AML-193 (cell line): ENCODE measurements around the gene ATP6V0D1.

Source experiments
- DNase-seq, 2 experiments: peaks; one replicate each; lab custom pipeline; 2025; lab: John Stamatoyannopoulos, UW

The ATP6V0D1 gene

GRCh38 chr16:67445441-67445912 is 35.5 kb downstream of the ATP6V0D1 start:
- no peak for DNase-seq

GRCh38 chr16:67445126-67445426 is 35.9 kb downstream of the ATP6V0D1 start:
- no peak for DNase-seq

- no peak for DNase-seq
These were observed 36.5 kb downstream of the ATP6V0D1 start for GRCh38 chr16:67444259-67445125.

- no peak for DNase-seq
These were observed 37.7 kb downstream of the ATP6V0D1 start for GRCh38 chr16:67443265-67443664.

GRCh38 chr16:67442581-67443255 is 38.2 kb downstream of the ATP6V0D1 start:
- no peak for DNase-seq

GRCh38 chr16:67441907-67442306 is 39.0 kb downstream of the ATP6V0D1 start:
- no peak for DNase-seq

GRCh38 chr16:67441271-67441753 is 39.6 kb downstream of the ATP6V0D1 start:
- DNase-seq = no peak

GRCh38 chr16:67438824-67439393 is 42.0 kb downstream of the ATP6V0D1 start:
- DNase-seq = no peak

GRCh38 chr16:67438098-67438791 is 42.7 kb downstream of the ATP6V0D1 start:
- no peak for DNase-seq

GRCh38 chr16:67437513-67437912 is 43.4 kb downstream of the ATP6V0D1 start:
- no peak for DNase-seq

- no peak for DNase-seq
These were observed 44.2 kb downstream of the ATP6V0D1 start for GRCh38 chr16:67436640-67437193.

GRCh38 chr16:67435758-67436164 is 45.2 kb downstream of the ATP6V0D1 start:
- no peak for DNase-seq

- no peak for DNase-seq
These were observed 47.7 kb downstream of the ATP6V0D1 start for GRCh38 chr16:67433131-67433719.

GRCh38 chr16:67432506-67432890 is 48.5 kb downstream of the ATP6V0D1 start:
- DNase-seq = no peak

- no peak for DNase-seq
These were observed 49.0 kb downstream of the ATP6V0D1 start for GRCh38 chr16:67431775-67432505.

GRCh38 chr16:67430977-67431774 is 49.8 kb downstream of the ATP6V0D1 start, which contains the start of gene HSD11B2:
Gene HSD11B2 (plus strand): TSS chr16:67431121. CDS start chr16:67431249, 128 bp downstream.
- DNase-seq = peak in 1 of 2 experiments; percentile 13

GRCh38 chr16:67430504-67430976 is 50.4 kb downstream of the ATP6V0D1 start:
- DNase-seq = no peak

GRCh38 chr16:67429799-67430503 is 51.0 kb downstream of the ATP6V0D1 start:
- DNase-seq = no peak
